GM12878 (cell line): Measurements from ENCODE around the gene EDC3. TPM values are rescaled to one million over a fixed set of nuclear protein-coding genes. Genes with fewer than 3 reads are reported as not detected.

Experiments
- ATAC-seq: fragments of 200-7000 bp; cut with Tn5 transposase; 3 replicates; pipeline ENCODE4 v1.9.1; 2020; ENCODE audit warnings: mild to moderate bottlenecking, moderate library complexity
- BruUV-seq: library from RNA; stranded (reverse); fragments of 400-500 nt; replicated peaks from 2 replicates; lab custom pipeline; 2021; lab: Mats Ljungman, UMichigan
- CTCF ChIA-PET: fragments of 300-600 bp; sonication (Branson Sonifier 250); formaldehyde crosslinking; extraction: SDS; loops from one replicate; lab custom pipeline; 2021; ENCODE audit warnings: inconsistent platforms; lab: Yijun Ruan, JAX
- POLR2A ChIA-PET: fragments of 350-600 bp; formaldehyde crosslinking; extraction: SDS; loops from one replicate; lab custom pipeline; 2021; ENCODE audit warnings: inconsistent platforms; lab: Charles Lee
- RAD21 ChIA-PET: fragments of 300-600 bp; sonication (Branson Sonifier 250); formaldehyde crosslinking; loops from one replicate; lab custom pipeline; 2023; ENCODE audit warnings: antibody characterized with exemption; ENCODE audit not compliant: unreplicated experiment; lab: Charles Lee
- SMC1A ChIA-PET: fragments of 300-600 bp; sonication (Branson Sonifier 250); formaldehyde crosslinking; loops from one replicate; lab custom pipeline; 2023; ENCODE audit not compliant: unreplicated experiment, uncharacterized antibody; lab: Charles Lee
- DNase-seq: peaks from one replicate; pipeline ENCODE4 v3.0.0-alpha.2; 2011; ENCODE audit warnings: low read depth, low spot score
- FAIRE-seq: peaks from 3 replicates; lab custom pipeline; 2011; peaks lifted over from hg19 to GRCh38; lab: Jason Lieb, UNC
- H2AFZ ChIP-seq: 2 replicates; pipeline ENCODE4 v1.6.0; 2011; ENCODE audit warnings: low read depth, low read length, control low read depth; ENCODE audit not compliant: control insufficient read depth
- H3K27ac ChIP-seq: 2 replicates; pipeline ENCODE4 v1.5.1; 2011; ENCODE audit warnings: control low read depth; ENCODE audit not compliant: control insufficient read depth, insufficient read depth
- H3K27me3 ChIP-seq, 2 experiments: replicated peaks in 1 of 2; 2 replicates each; pipeline versions ENCODE4 v1.6.0 to v1.6.1; 2011; ENCODE audit warnings: low read length in 1 of 2; ENCODE audit not compliant: control insufficient read depth in 2 of 2, insufficient read depth in 2 of 2
- H3K36me3 ChIP-seq, 2 experiments: 2 replicates each; pipeline ENCODE4 v1.5.1; 2011; ENCODE audit warnings: low read length in 1 of 2; ENCODE audit not compliant: control insufficient read depth in 2 of 2, insufficient read depth in 2 of 2
- H3K4me1 ChIP-seq: 2 replicates; pipeline ENCODE4 v1.6.1; 2011; ENCODE audit warnings: mild to moderate bottlenecking, low read length, moderate library complexity, mixed read lengths; ENCODE audit not compliant: control insufficient read depth, insufficient read depth
- H3K4me2 ChIP-seq: 2 replicates; pipeline ENCODE4 v1.6.0; 2011; ENCODE audit warnings: control low read depth; ENCODE audit not compliant: control insufficient read depth, insufficient read depth
- H3K4me3 ChIP-seq: fragments of 200-600 bp; sonication (generic); 2 replicates; pipeline ENCODE4 v1.5.1; 2016
- H3K79me2 ChIP-seq: 2 replicates; pipeline ENCODE4 v1.6.0; 2011; ENCODE audit warnings: low read length; ENCODE audit not compliant: control insufficient read depth, insufficient read depth
- H3K9ac ChIP-seq: 2 replicates; pipeline ENCODE4 v1.8.0; 2011; ENCODE audit warnings: low read length, control low read depth, mixed read lengths; ENCODE audit not compliant: control insufficient read depth, insufficient read depth
- H3K9me3 ChIP-seq: replicated peaks from 3 replicates; pipeline ENCODE4 v1.5.1; 2011; ENCODE audit warnings: mild to moderate bottlenecking, low read length; ENCODE audit not compliant: control insufficient read depth, insufficient read depth
- H4K20me1 ChIP-seq: 2 replicates; pipeline ENCODE4 v1.6.0; 2011; ENCODE audit not compliant: control insufficient read depth, insufficient read depth
- DPF2 ChIP-seq: fragments of 450-650 bp; IDR thresholded peaks from 2 replicates; pipeline ENCODE4 v1.6.1; 2017; ENCODE audit warnings: mild to moderate bottlenecking
- EZH2 ChIP-seq: IDR thresholded peaks from 2 replicates; pipeline ENCODE4 v1.6.1; 2012; ENCODE audit warnings: low read depth, mild to moderate bottlenecking, control low read depth, inconsistent platforms, low read length, borderline replicate concordance; ENCODE audit not compliant: control insufficient read depth
- JUNB ChIP-seq: IDR thresholded peaks from 2 replicates; pipeline ENCODE4 v1.6.1; 2016; ENCODE audit warnings: antibody characterized with exemption, mild to moderate bottlenecking
- KAT2A ChIP-seq: conservative IDR thresholded peaks from 2 replicates; pipeline ENCODE4 v1.6.1; 2011; ENCODE audit warnings: low read depth, low read length; ENCODE audit not compliant: control insufficient read depth
- NRF1 ChIP-seq: conservative IDR thresholded peaks from 2 replicates; pipeline ENCODE4 v1.6.1; 2011; ENCODE audit warnings: mild to moderate bottlenecking, low read depth, low read length, improper control_type of control experiment
- SMARCA5 ChIP-seq: fragments of 450-650 bp; IDR thresholded peaks from 2 replicates; pipeline ENCODE4 v1.6.1; 2017; ENCODE audit warnings: mild to moderate bottlenecking
- TAF1 ChIP-seq: IDR thresholded peaks from 2 replicates; pipeline ENCODE4 v1.6.1; 2011; ENCODE audit warnings: mild to moderate bottlenecking, low read depth, low read length, borderline replicate concordance
- TCF3 ChIP-seq: IDR thresholded peaks from 2 replicates; pipeline ENCODE4 v1.6.1; 2012; ENCODE audit warnings: low read depth, mild to moderate bottlenecking, low read length, borderline replicate concordance; ENCODE audit not compliant: insufficient read depth
- WGBS: methylation state at CpG from one replicate; pipeline ENCODE4 v1.1.6; 2016; ENCODE audit warnings: low lambda C conversion rate; ENCODE audit not compliant: insufficient replicate concordance, insufficient coverage; ENCODE audit errors: missing lambda C conversion rate; 5-methylcytosine and 5-hydroxymethylcytosine counted together
- in situ Hi-C: fragments of 300-500 bp; cut with MboI; formaldehyde crosslinking; loops from 9 replicates; pipeline ENCODE4 v1.14.3; 2018; ENCODE audit warnings: mixed read lengths
- intact Hi-C: fragments of 100-400 bp; cut with micrococcal nuclease; formaldehyde crosslinking; loops from one replicate; pipeline ENCODE4 v1.14.2; 2022; ENCODE audit not compliant: unreplicated experiment
- polyA plus RNA-seq, 11 experiments: library from polyadenylated mRNA; depleted of rRNA in 4 of 11; unstranded in 6 of 11; stranded (reverse) in 5 of 11; fragments of >200 nt; fragmentation: Nextera tagmentation in 4 of 11; fragmentation: Illumina TruSeq in 1 of 11; extraction: Ambion mirVana in 4 of 11; extraction: Trizol in 1 of 11; gene quantifications; 1 replicate in 1 of 11; 2 replicates in 10 of 11; pipeline versions ENCODE4 v1.2.1 to v1.2.3, GENCODE V29; 2011 to 2016; ENCODE audit warnings: inconsistent platforms in 2 of 11, missing spikeins in 2 of 11, low read depth in 1 of 11
- total RNA-seq, 4 experiments: library from RNA; depleted of rRNA in 3 of 4; stranded (reverse); fragments of >200 nt in 3 of 4; fragmentation: Illumina TruSeq in 1 of 4; extraction: Trizol in 1 of 4; gene quantifications; 2 replicates each; pipeline versions ENCODE4 v1.2.1 to v1.2.3, GENCODE V29; 2013 to 2021
- TF ChIP-seq, protein P1 (sequence below): IDR thresholded peaks from 2 replicates; pipeline ENCODE4 v1.6.1; 2012; ENCODE audit warnings: improper control_type of control experiment, low read depth, low read length; ENCODE audit not compliant: insufficient replicate concordance

Gene EDC3
- total and polyA plus RNA-seq, 10 of the 15 experiments (the other 5 are each of a cell fraction or from before 2014, with no cell fraction given), result 11.8 to 48.4 (median 35.3) TPM

DNA sequence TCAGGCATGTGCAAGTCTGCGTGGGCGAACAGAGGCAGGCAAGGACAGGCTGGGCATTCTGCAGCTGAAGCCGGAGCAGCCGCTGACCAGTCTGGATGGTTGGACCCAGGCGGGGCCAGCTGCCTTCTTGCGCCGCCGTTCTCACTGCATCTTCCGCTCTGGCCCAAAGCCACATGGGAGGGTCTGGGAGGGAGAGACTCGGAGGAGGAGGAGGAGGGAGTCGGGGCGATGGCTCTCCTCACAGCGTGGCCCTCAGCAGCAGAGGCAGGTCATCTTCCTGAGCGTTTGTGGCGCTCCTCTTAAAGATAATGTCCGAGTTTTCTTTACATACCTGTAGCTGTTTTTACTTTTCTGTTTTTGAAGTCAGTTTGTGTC lies 74.3 kb downstream of the EDC3 start:
- intact Hi-C loops, result loop anchor here (2.0 kb wide), 1 partner anchor 247 kb away; no protein-coding TSS in a partner anchor
- 86% methylated on average over 11 of the region's 16 CpGs for whole genome bisulfite sequencing
- H3K4me3 ChIP-seq, result no peak overlapping the region
- ChIA-PET RAD21 (no interaction called here), CTCF (interaction anchor here (0.6 to 18.5 kb wide), 14 partner anchors 8 to 261 kb away, joined by 3 to 206 read pairs (median 4); no protein-coding TSS in a partner anchor), SMC1A (interaction anchor here (0.8 to 1.2 kb wide), 3 partner anchors 10 to 247 kb away, joined by 3 to 4 read pairs (median 4); no protein-coding TSS in a partner anchor), POLR2A (no interaction called here)
- DNase-seq (no peak), FAIRE-seq (no peak), ATAC-seq (no peak)
- no peak overlapping the region for H3K27ac ChIP-seq
- TF ChIP-seq EZH2, result no peak
- no peak for TF ChIP-seq NRF1
- TF ChIP-seq TAF1, result no peak
- no peak for TF ChIP-seq DPF2
- TF ChIP-seq SMARCA5, result no peak
- no peak for TF ChIP-seq TCF3
- TF ChIP-seq KAT2A, result no peak
- TF ChIP-seq JUNB, result no peak
- TF ChIP-seq, protein P1, sequence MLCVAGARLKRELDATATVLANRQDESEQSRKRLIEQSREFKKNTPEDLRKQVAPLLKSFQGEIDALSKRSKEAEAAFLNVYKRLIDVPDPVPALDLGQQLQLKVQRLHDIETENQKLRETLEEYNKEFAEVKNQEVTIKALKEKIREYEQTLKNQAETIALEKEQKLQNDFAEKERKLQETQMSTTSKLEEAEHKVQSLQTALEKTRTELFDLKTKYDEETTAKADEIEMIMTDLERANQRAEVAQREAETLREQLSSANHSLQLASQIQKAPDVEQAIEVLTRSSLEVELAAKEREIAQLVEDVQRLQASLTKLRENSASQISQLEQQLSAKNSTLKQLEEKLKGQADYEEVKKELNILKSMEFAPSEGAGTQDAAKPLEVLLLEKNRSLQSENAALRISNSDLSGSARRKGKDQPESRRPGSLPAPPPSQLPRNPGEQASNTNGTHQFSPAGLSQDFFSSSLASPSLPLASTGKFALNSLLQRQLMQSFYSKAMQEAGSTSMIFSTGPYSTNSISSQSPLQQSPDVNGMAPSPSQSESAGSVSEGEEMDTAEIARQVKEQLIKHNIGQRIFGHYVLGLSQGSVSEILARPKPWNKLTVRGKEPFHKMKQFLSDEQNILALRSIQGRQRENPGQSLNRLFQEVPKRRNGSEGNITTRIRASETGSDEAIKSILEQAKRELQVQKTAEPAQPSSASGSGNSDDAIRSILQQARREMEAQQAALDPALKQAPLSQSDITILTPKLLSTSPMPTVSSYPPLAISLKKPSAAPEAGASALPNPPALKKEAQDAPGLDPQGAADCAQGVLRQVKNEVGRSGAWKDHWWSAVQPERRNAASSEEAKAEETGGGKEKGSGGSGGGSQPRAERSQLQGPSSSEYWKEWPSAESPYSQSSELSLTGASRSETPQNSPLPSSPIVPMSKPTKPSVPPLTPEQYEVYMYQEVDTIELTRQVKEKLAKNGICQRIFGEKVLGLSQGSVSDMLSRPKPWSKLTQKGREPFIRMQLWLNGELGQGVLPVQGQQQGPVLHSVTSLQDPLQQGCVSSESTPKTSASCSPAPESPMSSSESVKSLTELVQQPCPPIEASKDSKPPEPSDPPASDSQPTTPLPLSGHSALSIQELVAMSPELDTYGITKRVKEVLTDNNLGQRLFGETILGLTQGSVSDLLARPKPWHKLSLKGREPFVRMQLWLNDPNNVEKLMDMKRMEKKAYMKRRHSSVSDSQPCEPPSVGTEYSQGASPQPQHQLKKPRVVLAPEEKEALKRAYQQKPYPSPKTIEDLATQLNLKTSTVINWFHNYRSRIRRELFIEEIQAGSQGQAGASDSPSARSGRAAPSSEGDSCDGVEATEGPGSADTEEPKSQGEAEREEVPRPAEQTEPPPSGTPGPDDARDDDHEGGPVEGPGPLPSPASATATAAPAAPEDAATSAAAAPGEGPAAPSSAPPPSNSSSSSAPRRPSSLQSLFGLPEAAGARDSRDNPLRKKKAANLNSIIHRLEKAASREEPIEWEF, result no peak
- in situ Hi-C loops, result loop anchor here (5.0 kb wide), 1 partner anchor 244 kb away; no protein-coding TSS in a partner anchor
- peaks cover 29% of the 10 kb centered on the region for H4K20me1 ChIP-seq
- H2AFZ ChIP-seq, result no peak overlapping the region
- no peak overlapping the region for H3K9ac ChIP-seq
- H3K4me2 ChIP-seq, result no peak overlapping the region
- H3K79me2 ChIP-seq, result peaks cover 56% of the 10 kb centered on the region
- peaks cover 28% of the 10 kb centered on the region for H3K4me1 ChIP-seq
- H3K9me3 ChIP-seq, result no peaks in the 10 kb centered on the region
- H3K36me3 ChIP-seq, result peaks cover 67 to 68% of the 10 kb centered on the region in 2 experiments
- no TSS peak for BruUV-seq
- no peaks in the 10 kb centered on the region for H3K27me3 ChIP-seq
